Astrocyte (in vitro differentiated cells and primary cell): ENCODE measurements around the gene CLEC4A.

ENCODE experiments used
- CTCF ChIP-seq: IDR thresholded peaks from 2 replicates; pipeline ENCODE4 v1.5.1; 2011; ENCODE audit warnings: low read depth, mild to moderate bottlenecking, inconsistent platforms, low read length, moderate library complexity; ENCODE audit not compliant: insufficient read depth
- EZH2 ChIP-seq: IDR thresholded peaks from 2 replicates; pipeline ENCODE4 v1.6.1; 2012; ENCODE audit warnings: mild to moderate bottlenecking, low read length, inconsistent platforms; ENCODE audit not compliant: insufficient read depth

- TF ChIP-seq CTCF, result no peak
- no peak for TF ChIP-seq EZH2
Observed at GRCh38 chr12:8156416-8156815, 33.0 kb downstream of the CLEC4A start.
